Cardiac muscle cell (in vitro differentiated cells and primary cell): ENCODE results near the gene AP3B1. TPM values are rescaled to one million over a fixed set of nuclear protein-coding genes. Genes with fewer than 3 reads are reported as not detected.
"Not testable (repeated sequence)": the region's sequence is repeated elsewhere in the genome, so short reads cannot be mapped to it uniquely, and the experiment has no call there.

Source experiments
- DNase-seq, 2 donors: peaks; one replicate each; pipeline versions ENCODE4 v3.0.0 to v3.0.0-alpha.2; 2010 to 2017; ENCODE audit warnings: low read depth in 1 of 2, low spot score in 1 of 2
- H3K27ac ChIP-seq: fragments of 200-600 bp; sonication (generic); 2 replicates; pipeline ENCODE4 v1.5.1; 2016
- H3K27me3 ChIP-seq: fragments of 200-600 bp; sonication (generic); 2 replicates; pipeline ENCODE4 v1.6.0; 2016; ENCODE audit warnings: control low read depth
- H3K36me3 ChIP-seq: fragments of 200-600 bp; sonication (generic); 2 replicates; pipeline ENCODE4 v1.5.1; 2016; ENCODE audit warnings: control low read depth
- H3K4me1 ChIP-seq: fragments of 200-600 bp; sonication (generic); 2 replicates; pipeline ENCODE4 v1.8.1; 2017; ENCODE audit warnings: low read depth, mild to moderate bottlenecking, mixed run types
- H3K4me3 ChIP-seq: fragments of 200-600 bp; sonication (generic); 2 replicates; pipeline ENCODE4 v1.5.1; 2016; ENCODE audit warnings: mild to moderate bottlenecking
- H3K9me3 ChIP-seq: fragments of 200-600 bp; sonication (generic); 2 replicates; pipeline ENCODE4 v1.5.1; 2017; ENCODE audit warnings: low read depth, mild to moderate bottlenecking, control low read depth
- polyA plus RNA-seq: library from polyadenylated mRNA; unstranded; fragments of >200 nt; fragmentation: Nextera tagmentation; extraction: Ambion mirVana; gene quantifications from 2 replicates; pipeline ENCODE4 v1.2.1, GENCODE V29; 2016
- total RNA-seq: library from RNA; depleted of rRNA; stranded (reverse); fragments of >200 nt; gene quantifications from 2 replicates; pipeline ENCODE4 v1.2.3, GENCODE V29; 2016
- TF ChIP-seq, protein P1 (sequence below): IDR thresholded peaks from 2 replicates; pipeline ENCODE4 v1.5.1; 2012; ENCODE audit warnings: low read depth, mild to moderate bottlenecking, low read length

The AP3B1 gene
- total and polyA plus RNA-seq, 2 experiments from 2014 or later, result 32.2 to 35.3 TPM

GRCh38 chr5:78075301-78075700 lies 219.2 kb downstream of the AP3B1 start:
- TF ChIP-seq, protein P1, sequence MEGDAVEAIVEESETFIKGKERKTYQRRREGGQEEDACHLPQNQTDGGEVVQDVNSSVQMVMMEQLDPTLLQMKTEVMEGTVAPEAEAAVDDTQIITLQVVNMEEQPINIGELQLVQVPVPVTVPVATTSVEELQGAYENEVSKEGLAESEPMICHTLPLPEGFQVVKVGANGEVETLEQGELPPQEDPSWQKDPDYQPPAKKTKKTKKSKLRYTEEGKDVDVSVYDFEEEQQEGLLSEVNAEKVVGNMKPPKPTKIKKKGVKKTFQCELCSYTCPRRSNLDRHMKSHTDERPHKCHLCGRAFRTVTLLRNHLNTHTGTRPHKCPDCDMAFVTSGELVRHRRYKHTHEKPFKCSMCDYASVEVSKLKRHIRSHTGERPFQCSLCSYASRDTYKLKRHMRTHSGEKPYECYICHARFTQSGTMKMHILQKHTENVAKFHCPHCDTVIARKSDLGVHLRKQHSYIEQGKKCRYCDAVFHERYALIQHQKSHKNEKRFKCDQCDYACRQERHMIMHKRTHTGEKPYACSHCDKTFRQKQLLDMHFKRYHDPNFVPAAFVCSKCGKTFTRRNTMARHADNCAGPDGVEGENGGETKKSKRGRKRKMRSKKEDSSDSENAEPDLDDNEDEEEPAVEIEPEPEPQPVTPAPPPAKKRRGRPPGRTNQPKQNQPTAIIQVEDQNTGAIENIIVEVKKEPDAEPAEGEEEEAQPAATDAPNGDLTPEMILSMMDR, result no peak
- Histone ChIP-seq H3K4me1 (no peaks in the 10 kb centered on the region), H3K27me3 (no peaks in the 10 kb centered on the region), H3K36me3 (no peaks in the 10 kb centered on the region), H3K27ac (no peak overlapping the region), H3K4me3 (no peak overlapping the region), H3K9me3 (no peaks in the 10 kb centered on the region)
- DNase-seq, result no peak

GRCh38 chr5:78070691-78071090 lies 223.8 kb downstream of the AP3B1 start:
- not testable (repeated sequence) for H3K27me3 ChIP-seq, H3K4me3 ChIP-seq, H3K9me3 ChIP-seq, H3K36me3 ChIP-seq, H3K4me1 ChIP-seq, H3K27ac ChIP-seq, DNase-seq

DNA sequence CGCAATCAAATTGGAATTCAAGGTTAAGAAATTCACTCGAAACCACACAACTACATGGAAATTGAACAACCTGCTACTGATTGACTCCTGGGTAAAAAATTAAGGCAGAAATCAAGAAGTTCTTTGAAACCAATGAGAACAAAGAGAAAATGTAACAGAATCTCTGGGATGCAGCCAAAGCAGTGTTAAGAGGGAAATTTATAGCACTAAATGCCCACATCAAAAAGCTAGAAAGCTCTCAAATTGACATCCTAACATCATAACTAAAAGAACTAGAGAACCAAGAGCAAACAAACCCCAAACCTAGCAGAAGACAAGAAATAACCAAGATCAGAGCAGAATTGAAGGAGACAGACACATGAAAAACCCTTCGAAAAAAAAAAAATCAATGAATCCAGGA lies 226.9 kb downstream of the AP3B1 start:
- H3K36me3 ChIP-seq, H3K4me1 ChIP-seq, DNase-seq, H3K27ac ChIP-seq, H3K27me3 ChIP-seq, H3K9me3 ChIP-seq, H3K4me3 ChIP-seq: not testable (repeated sequence)

DNA sequence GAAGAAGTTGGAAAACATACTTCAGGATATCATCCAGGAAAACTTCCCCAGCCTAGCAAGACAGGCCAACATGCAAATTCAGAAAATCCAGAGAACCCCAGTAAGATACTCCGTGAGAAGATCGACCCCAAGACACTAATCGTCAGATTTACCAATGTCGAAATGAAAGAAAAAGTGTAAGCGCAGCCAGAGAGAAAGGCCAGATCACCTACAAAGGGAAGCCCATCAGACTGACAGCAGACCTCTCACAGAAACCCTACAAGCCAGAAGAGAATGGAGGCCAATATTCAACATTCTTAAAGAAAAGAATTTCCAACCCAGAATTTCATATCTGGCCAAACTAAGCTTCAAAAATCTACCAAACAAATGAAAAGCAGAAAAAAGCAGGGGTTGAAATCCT lies 227.8 kb downstream of the AP3B1 start:
- H3K9me3 ChIP-seq, H3K27ac ChIP-seq, H3K4me1 ChIP-seq, H3K27me3 ChIP-seq, H3K4me3 ChIP-seq, H3K36me3 ChIP-seq, DNase-seq: not testable (repeated sequence)

- Histone ChIP-seq H3K4me1 (no peaks in the 10 kb centered on the region), H3K27ac (no peak overlapping the region), H3K27me3 (no peaks in the 10 kb centered on the region), H3K9me3 (no peaks in the 10 kb centered on the region), H3K36me3 (no peaks in the 10 kb centered on the region), H3K4me3 (no peak overlapping the region)
- TF ChIP-seq, protein P1, result no peak
- DNase-seq, result no peak
These were observed 228.8 kb downstream of the AP3B1 start for GRCh38 chr5:78065663-78066062.

GRCh38 chr5:78064941-78065472 lies 229.5 kb downstream of the AP3B1 start:
- Histone ChIP-seq H3K36me3 (no peaks in the 10 kb centered on the region), H3K27me3 (no peaks in the 10 kb centered on the region), H3K4me3 (no peak overlapping the region), H3K27ac (no peak overlapping the region), H3K9me3 (no peaks in the 10 kb centered on the region), H3K4me1 (no peaks in the 10 kb centered on the region)
- DNase-seq, result no peak
- TF ChIP-seq, protein P1, result no peak

DNA sequence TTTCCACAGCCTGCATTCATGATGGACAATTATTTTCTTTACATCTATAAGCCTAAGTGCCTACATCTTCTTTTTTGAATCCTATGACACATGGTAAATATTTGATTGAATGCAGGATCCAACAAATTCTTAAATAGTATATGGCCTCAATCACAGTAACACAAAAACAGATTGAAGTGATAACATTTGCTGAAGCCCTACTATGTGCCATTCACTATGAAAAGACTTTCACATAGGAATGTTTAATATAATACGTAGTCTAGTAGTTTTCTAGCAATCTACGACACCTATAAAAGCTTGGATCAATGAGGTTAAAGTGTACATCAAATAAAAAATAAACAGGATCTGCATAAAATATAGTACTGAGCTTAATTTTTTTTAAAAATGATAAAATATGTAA lies 231.0 kb downstream of the AP3B1 start:
- no peak overlapping the region for H3K4me3 ChIP-seq
- H3K36me3 ChIP-seq, result no peaks in the 10 kb centered on the region
- H3K27ac ChIP-seq, result no peak overlapping the region
- no peaks in the 10 kb centered on the region for H3K4me1 ChIP-seq
- DNase-seq, result no peak
- H3K27me3 ChIP-seq, result no peaks in the 10 kb centered on the region
- TF ChIP-seq, protein P1, result no peak
- no peaks in the 10 kb centered on the region for H3K9me3 ChIP-seq
